HG03354 (cell line): ENCODE results near the gene ZBTB7B.

Source experiments
- ATAC-seq: cut with Tn5 transposase; IDR thresholded peaks from one replicate; pipeline ENCODE4 v1.9.1; 2021; ENCODE audit warnings: mild to moderate bottlenecking; ENCODE audit not compliant: unreplicated experiment, poor library complexity, severe bottlenecking

ZBTB7B gene

GRCh38 chr1:155049651-155050559 is 47.3 kb downstream of the ZBTB7B start:
- ATAC-seq = no peak

- peak; percentile 65 for ATAC-seq
Measured at GRCh38 chr1:155050560-155051341, 48.1 kb downstream of the ZBTB7B start, which contains the start of gene ADAM15. ADAM15 (plus strand) TSS chr1:155051316; CDS start chr1:155051387, 71 bp downstream.

- no peak for ATAC-seq
Measured at GRCh38 chr1:155051342-155051776, 48.8 kb downstream of the ZBTB7B start.

GRCh38 chr1:155051777-155052398 is 49.3 kb downstream of the ZBTB7B start:
- ATAC-seq = peak; percentile 26

- ATAC-seq = no peak
Measured at GRCh38 chr1:155052439-155053395, 50.1 kb downstream of the ZBTB7B start.

GRCh38 chr1:155053531-155054105 is 51.0 kb downstream of the ZBTB7B start:
- ATAC-seq = no peak

- no peak for ATAC-seq
Measured at GRCh38 chr1:155057104-155057503, 54.5 kb downstream of the ZBTB7B start.

- ATAC-seq = no peak
Measured at GRCh38 chr1:155057788-155058211, 55.2 kb downstream of the ZBTB7B start.

- no peak for ATAC-seq
Measured at GRCh38 chr1:155060736-155061135, 58.1 kb downstream of the ZBTB7B start.

GRCh38 chr1:155061381-155062150 is 59.0 kb downstream of the ZBTB7B start:
- ATAC-seq = peak; percentile 51

GRCh38 chr1:155062151-155062686 is 59.6 kb downstream of the ZBTB7B start:
- ATAC-seq = no peak

GRCh38 chr1:155062702-155063411 is 60.3 kb downstream of the ZBTB7B start:
- ATAC-seq = no peak

GRCh38 chr1:155063550-155064110 is 61.0 kb downstream of the ZBTB7B start, which contains the start of gene EFNA4:
EFNA4 (plus strand) TSS chr1:155063740; CDS start chr1:155063824, 84 bp downstream.
- ATAC-seq = peak; percentile 76

GRCh38 chr1:155064111-155064831 is 61.7 kb downstream of the ZBTB7B start:
- no peak for ATAC-seq

- ATAC-seq = no peak
Measured at GRCh38 chr1:155064832-155065429, 62.3 kb downstream of the ZBTB7B start.

GRCh38 chr1:155066777-155067176 is 64.2 kb downstream of the ZBTB7B start:
- ATAC-seq = no peak
